H1 (cell line): ENCODE results near the gene RPS3A. TPM values are rescaled to one million over a fixed set of nuclear protein-coding genes. Genes with fewer than 3 reads are reported as not detected.

ENCODE experiments used
- CTCF ChIA-PET: fragments of 300-600 bp; sonication (Branson Sonifier 250); formaldehyde crosslinking; loops from one replicate; lab custom pipeline; 2021; ENCODE audit not compliant: partially characterized antibody; lab: Charles Lee
- POLR2A ChIA-PET: fragments of 300-600 bp; sonication (Branson Sonifier 250); formaldehyde crosslinking; loops from one replicate; lab custom pipeline; 2021; ENCODE audit warnings: inconsistent platforms; ENCODE audit not compliant: partially characterized antibody; lab: Charles Lee
- DNase-seq, 2 experiments: peaks; one replicate each; pipeline versions ENCODE4 v3.0.0 to v3.0.0-alpha.2; 2010 to 2022; ENCODE audit warnings: low spot score in 2 of 2, low read depth in 1 of 2, mixed read lengths in 1 of 2
- FAIRE-seq: peaks from 2 replicates; lab custom pipeline; 2011; peaks lifted over from hg19 to GRCh38; lab: Jason Lieb, UNC
- H2AFZ ChIP-seq: 2 replicates; pipeline ENCODE4 v1.8.1; 2012; ENCODE audit warnings: low read length, inconsistent platforms
- H2AK5ac ChIP-seq: 2 replicates; pipeline ENCODE4 v1.6.1; 2013; ENCODE audit warnings: low read depth, low read length
- H2BK120ac ChIP-seq: replicated peaks from 2 replicates; pipeline ENCODE3; 2013; ENCODE audit warnings: low read depth, low read length, inconsistent platforms
- H2BK12ac ChIP-seq: 2 replicates; pipeline ENCODE4 v1.6.1; 2013; ENCODE audit warnings: low read depth, low read length
- H2BK15ac ChIP-seq: 2 replicates; pipeline ENCODE4 v1.6.1; 2013; ENCODE audit warnings: low read length
- H2BK20ac ChIP-seq: 2 replicates; pipeline ENCODE4 v1.6.1; 2013; ENCODE audit warnings: low read length
- H2BK5ac ChIP-seq: 2 replicates; pipeline ENCODE4 v1.6.1; 2013; ENCODE audit warnings: low read depth, low read length
- H3K14ac ChIP-seq: 2 replicates; pipeline ENCODE4 v1.6.1; 2013; ENCODE audit warnings: inconsistent platforms; ENCODE audit not compliant: insufficient read length
- H3K18ac ChIP-seq: 2 replicates; pipeline ENCODE4 v1.6.1; 2013; ENCODE audit warnings: low read length; ENCODE audit errors: extremely low read depth
- H3K23ac ChIP-seq: 2 replicates; pipeline ENCODE4 v1.6.1; 2013; ENCODE audit warnings: inconsistent platforms; ENCODE audit not compliant: insufficient read length
- H3K23me2 ChIP-seq: 2 replicates; pipeline ENCODE4 v1.6.1; 2013; ENCODE audit warnings: low read depth, low read length
- H3K27ac ChIP-seq: 2 replicates; pipeline ENCODE4 v1.6.1; 2011; ENCODE audit warnings: low read depth, low read length, inconsistent platforms
- H3K27me3 ChIP-seq, 4 experiments: replicated peaks in 1 of 4; 1 replicate in 1 of 4; 2 replicates in 3 of 4; pipeline versions ENCODE4 v1.6.1 to v1.8.1; 2011 to 2013; ENCODE audit warnings: low read length in 3 of 4, mild to moderate bottlenecking in 3 of 4, inconsistent platforms in 2 of 4, mixed read lengths in 2 of 4, moderate library complexity in 1 of 4; ENCODE audit not compliant: control insufficient read depth in 3 of 4, insufficient read depth in 3 of 4; ENCODE audit errors: extremely low read depth in 1 of 4
- H3K36me3 ChIP-seq, 4 experiments: 2 replicates each; pipeline versions ENCODE4 v1.6.1 to v1.8.1; 2011 to 2013; ENCODE audit warnings: mild to moderate bottlenecking in 4 of 4, low read length in 3 of 4, moderate library complexity in 2 of 4, control low read depth in 1 of 4, inconsistent platforms in 1 of 4; ENCODE audit not compliant: insufficient read depth in 4 of 4, control insufficient read depth in 2 of 4
- H3K4ac ChIP-seq: replicated peaks from 2 replicates; pipeline ENCODE3; 2013; ENCODE audit warnings: low read length, low read depth, mixed read lengths, inconsistent platforms; ENCODE audit not compliant: insufficient read length
- H3K4me1 ChIP-seq, 4 experiments: replicated peaks in 1 of 4; 1 replicate in 1 of 4; 2 replicates in 3 of 4; pipeline versions ENCODE4 v1.6.1 to v1.8.1; 2011 to 2013; ENCODE audit warnings: low read length in 3 of 4, inconsistent platforms in 2 of 4, mixed read lengths in 1 of 4; ENCODE audit not compliant: insufficient read depth in 4 of 4, control insufficient read depth in 3 of 4
- H3K4me2 ChIP-seq, 2 experiments: 2 replicates each; pipeline versions ENCODE4 v1.6.1 to v1.8.1; 2011 to 2013; ENCODE audit warnings: low read depth in 2 of 2, low read length in 2 of 2, control low read depth in 1 of 2, inconsistent platforms in 1 of 2, mild to moderate bottlenecking in 1 of 2; ENCODE audit not compliant: insufficient read depth in 1 of 2
- H3K4me3 ChIP-seq, 4 experiments: fragments of 200-600, 300-600 bp in 1 of 4; sonication (generic), shearing (Covaris generic), sonication (Bioruptor Twin) in 1 of 4; 2 replicates each; pipeline versions ENCODE4 v1.5.1 to v1.8.1; 2011 to 2016; ENCODE audit warnings: low read length in 4 of 4, low read depth in 3 of 4, control low read depth in 2 of 4, inconsistent platforms in 2 of 4, mild to moderate bottlenecking in 2 of 4, mixed read lengths in 1 of 4, moderate library complexity in 1 of 4; ENCODE audit not compliant: insufficient read depth in 2 of 4; ENCODE audit errors: extremely low read depth in 1 of 4
- H3K56ac ChIP-seq: replicated peaks from 2 replicates; pipeline ENCODE3; 2013; ENCODE audit warnings: low read depth, mild to moderate bottlenecking, mixed read lengths, low read length, inconsistent platforms; ENCODE audit not compliant: insufficient read length
- H3K79me1 ChIP-seq: 2 replicates; pipeline ENCODE4 v1.6.1; 2013; ENCODE audit warnings: low read depth, low read length, control low read depth
- H3K79me2 ChIP-seq, 2 experiments: 2 replicates each; pipeline versions ENCODE4 v1.6.1 to v1.8.1; 2012 to 2013; ENCODE audit warnings: low read length in 2 of 2, mild to moderate bottlenecking in 2 of 2, inconsistent platforms in 1 of 2; ENCODE audit not compliant: insufficient read depth in 2 of 2, control insufficient read depth in 1 of 2
- H3K9ac ChIP-seq, 4 experiments: replicated peaks in 1 of 4; 1 replicate in 1 of 4; 2 replicates in 3 of 4; pipeline versions ENCODE4 v1.6.1 to v1.8.1; 2011 to 2013; ENCODE audit warnings: low read depth in 3 of 4, low read length in 3 of 4, control low read depth in 2 of 4, mild to moderate bottlenecking in 2 of 4, moderate library complexity in 2 of 4, inconsistent platforms in 1 of 4; ENCODE audit errors: extremely low read depth in 1 of 4
- H3K9me3 ChIP-seq, 2 experiments: 2 replicates each; pipeline versions ENCODE4 v1.6.1 to v1.8.1; 2012 to 2013; ENCODE audit warnings: mild to moderate bottlenecking in 2 of 2, moderate library complexity in 2 of 2, control low read depth in 1 of 2, inconsistent platforms in 1 of 2, low read depth in 1 of 2, low read length in 1 of 2, mixed read lengths in 1 of 2; ENCODE audit not compliant: insufficient read depth in 2 of 2
- H4K20me1 ChIP-seq, 2 experiments: replicated peaks in 1 of 2; 2 replicates each; pipeline versions ENCODE3 to v1.8.1; 2011 to 2013; ENCODE audit warnings: inconsistent platforms in 2 of 2, low read length in 2 of 2, mild to moderate bottlenecking in 1 of 2; ENCODE audit not compliant: insufficient read depth in 2 of 2, control insufficient read depth in 1 of 2
- H4K5ac ChIP-seq: 2 replicates; pipeline ENCODE4 v1.6.1; 2013; ENCODE audit warnings: low read length, low read depth, mixed read lengths, inconsistent platforms; ENCODE audit not compliant: insufficient read length
- H4K8ac ChIP-seq: 2 replicates; pipeline ENCODE4 v1.8.0; 2013; ENCODE audit warnings: mild to moderate bottlenecking, moderate library complexity, low read length, inconsistent platforms; ENCODE audit not compliant: insufficient read depth; ENCODE audit errors: extremely low read depth
- H4K91ac ChIP-seq: replicated peaks from 2 replicates; pipeline ENCODE3; 2013; ENCODE audit warnings: low read length, mixed read lengths, inconsistent platforms; ENCODE audit not compliant: insufficient read length
- ATF2 ChIP-seq: IDR thresholded peaks from 2 replicates; pipeline ENCODE4 v1.6.1; 2012; ENCODE audit warnings: low read length, inconsistent platforms
- CHD1 ChIP-seq: IDR thresholded peaks from 2 replicates; pipeline ENCODE4 v1.6.1; 2012; ENCODE audit warnings: low read depth, low read length, improper control_type of control experiment
- POLR2A ChIP-seq, 2 experiments: IDR thresholded peaks; 1 replicate in 1 of 2; 2 replicates in 1 of 2; pipeline ENCODE4 v1.6.1; 2011; ENCODE audit warnings: low read depth in 2 of 2, low read length in 2 of 2, mild to moderate bottlenecking in 2 of 2; ENCODE audit errors: control extremely low read depth in 1 of 2
- POU5F1 ChIP-seq: IDR thresholded peaks from 2 replicates; pipeline ENCODE4 v1.6.1; 2011; ENCODE audit warnings: low read depth, mild to moderate bottlenecking, low read length, moderate library complexity
- RAD21 ChIP-seq, 2 experiments: IDR thresholded peaks in 1 of 2; conservative IDR thresholded peaks in 1 of 2; 2 replicates each; pipeline ENCODE4 v1.6.1; 2011; ENCODE audit warnings: low read depth in 2 of 2, low read length in 2 of 2, improper control_type of control experiment in 1 of 2, inconsistent platforms in 1 of 2, mild to moderate bottlenecking in 1 of 2, moderate library complexity in 1 of 2
- RNF2 ChIP-seq: fragments of 200-900, 300-1000 bp; sonication (generic); IDR thresholded peaks from 2 replicates; pipeline ENCODE4 v1.7.1; 2016; ENCODE audit warnings: borderline replicate concordance, low read depth, mild to moderate bottlenecking, antibody characterized with exemption, low read length; ENCODE audit not compliant: poor library complexity, severe bottlenecking; ENCODE audit errors: missing control alignments
- SIX5 ChIP-seq: IDR thresholded peaks from 2 replicates; pipeline ENCODE4 v1.6.1; 2011; ENCODE audit warnings: mild to moderate bottlenecking, low read depth, low read length
- SP4 ChIP-seq: IDR thresholded peaks from 2 replicates; pipeline ENCODE4 v1.6.1; 2012; ENCODE audit warnings: low read length, inconsistent platforms
- TAF1 ChIP-seq: IDR thresholded peaks from 2 replicates; pipeline ENCODE4 v1.6.1; 2011; ENCODE audit warnings: mild to moderate bottlenecking, low read depth, low read length
- WGBS, 2 experiments: shearing (Covaris generic) in 1 of 2; methylation state at CpG; one replicate each; pipeline versions ENCODE4 v1.1.6 to v1.1.7; 2013 to 2015; ENCODE audit warnings: low lambda C conversion rate in 2 of 2, mixed read lengths in 2 of 2, inconsistent platforms in 1 of 2, low coverage in 1 of 2, missing lambda C conversion rate in 1 of 2; ENCODE audit not compliant: insufficient replicate concordance in 2 of 2, insufficient coverage in 1 of 2, insufficient read length in 1 of 2; ENCODE audit errors: extremely low coverage in 1 of 2, missing lambda C conversion rate in 1 of 2; 5-methylcytosine and 5-hydroxymethylcytosine counted together
- polyA plus RNA-seq, 7 experiments: library from polyadenylated mRNA; depleted of rRNA in 3 of 7; stranded (reverse) in 5 of 7; unstranded in 2 of 7; fragments of >200 nt in 5 of 7; fragments of 200-250 nt in 2 of 7; gene quantifications; 1 replicate in 5 of 7; 2 replicates in 1 of 7; 4 replicates in 1 of 7; pipeline versions ENCODE4 v1.2.1 to v1.2.3, GENCODE V29; 2011 to 2013; ENCODE audit warnings: missing spikeins in 2 of 7, mixed read lengths in 2 of 7
- total RNA-seq: library from RNA; stranded (reverse); fragmentation: NEBNext Ultra II Directional; extraction: Animal tissue kit (Norgen Biotek cat#: 25700); gene quantifications from 2 replicates; pipeline ENCODE4 v1.2.1, GENCODE V29; 2021
- TF ChIP-seq, protein P1 (sequence below): IDR thresholded peaks from 2 replicates; pipeline ENCODE4 v1.6.1; 2012; ENCODE audit warnings: inconsistent platforms

The RPS3A gene
- total and polyA plus RNA-seq, 2 of the 8 experiments (the other 6 are each of a cell fraction or from before 2014, with no cell fraction given) = 2,162 to 2,822 TPM

- H4K20me1 ChIP-seq = peaks cover 0 to 4% of the 10 kb centered on the region in 2 experiments
- CTCF ChIA-PET = interaction anchor here (0.6 to 1.0 kb wide), 4 partner anchors 24 to 1046 kb away, joined by 3 to 4 read pairs (median 3); partner anchors contain the start of gene PRSS48
- no peak overlapping the region for H2BK5ac ChIP-seq
- H3K4me3 ChIP-seq = no peak overlapping the region
- H3K79me1 ChIP-seq = no peaks in the 10 kb centered on the region
- 90% methylated on average over 5 of the region's 5 CpGs; no CpG with 5 or more reads in 1 of the 2 experiments for WGBS, 2 experiments
- H3K18ac ChIP-seq = no peak overlapping the region
- H3K79me2 ChIP-seq = no peaks in the 10 kb centered on the region
- no peak overlapping the region for H4K5ac ChIP-seq
- DNase-seq (no peak), FAIRE-seq (no peak)
- no peaks in the 10 kb centered on the region for H3K9me3 ChIP-seq
- H3K4me2 ChIP-seq = no peak overlapping the region
- no peak overlapping the region for H3K9ac ChIP-seq
- no peaks in the 10 kb centered on the region; the same call in 1 of the 2 replicates for H3K23me2 ChIP-seq
- H2AK5ac ChIP-seq = no peak overlapping the region
- H3K14ac ChIP-seq = no peak overlapping the region
- no peak overlapping the region for H3K56ac ChIP-seq
- no peak overlapping the region for H4K8ac ChIP-seq
- no peaks in the 10 kb centered on the region for H3K4me1 ChIP-seq
- H3K27me3 ChIP-seq = no peaks in the 10 kb centered on the region
- H2BK12ac ChIP-seq = no peak overlapping the region
- no peak overlapping the region for H2BK20ac ChIP-seq
- no peak overlapping the region for H2AFZ ChIP-seq
- H2BK15ac ChIP-seq = no peak overlapping the region
- no peak overlapping the region for H3K27ac ChIP-seq
- H3K4ac ChIP-seq = no peak overlapping the region
- H3K36me3 ChIP-seq = peaks cover 0 to 7% (median 2%) of the 10 kb centered on the region in 4 experiments; a peak in 3 of 8 replicates
- POLR2A ChIA-PET = interaction anchor here (6.6 kb wide), 1 partner anchor 12 kb away, joined by 145 read pairs; the partner anchor contains the start of gene RPS3A
- H2BK120ac ChIP-seq = no peak overlapping the region
- no peak overlapping the region for H3K23ac ChIP-seq
- no peak overlapping the region for H4K91ac ChIP-seq
- TF ChIP-seq POU5F1 (no peak), TAF1 (no peak), RNF2 (no peak), POLR2A (IDR thresholded peaks at IDR 0.05; ENCODE audit: control extremely low read depth in 1 of 2, low read depth in 2 of 2, low read length in 2 of 2) (no peak), RAD21 (IDR thresholded peaks at IDR 0.05 in 1 of 2, conservative IDR thresholded peaks at IDR 0.05 in 1 of 2; ENCODE audit: low read depth in 2 of 2, low read length in 2 of 2) (no peak), SP4 (no peak), CHD1 (no peak), ATF2 (no peak), SIX5 (no peak)
- TF ChIP-seq, protein P1, sequence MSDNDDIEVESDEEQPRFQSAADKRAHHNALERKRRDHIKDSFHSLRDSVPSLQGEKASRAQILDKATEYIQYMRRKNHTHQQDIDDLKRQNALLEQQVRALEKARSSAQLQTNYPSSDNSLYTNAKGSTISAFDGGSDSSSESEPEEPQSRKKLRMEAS = no peak
These were observed 15.6 kb downstream of the RPS3A start for GRCh38 chr4:151114986-151115385.
